H9 (cell line): ENCODE results near the gene SPATA1. TPM values are rescaled to one million over a fixed set of nuclear protein-coding genes. Genes with fewer than 3 reads are reported as not detected.

Experiments
- DNase-seq: peaks from one replicate; pipeline ENCODE4 v3.0.0-alpha.2; 2017
- H2AFZ ChIP-seq: one replicate; pipeline ENCODE4 v1.6.1; 2013; ENCODE audit warnings: mild to moderate bottlenecking, low read length, control low read depth, moderate library complexity
- H2AK5ac ChIP-seq: 2 replicates; pipeline ENCODE4 v1.6.1; 2013; ENCODE audit warnings: low read length, control low read depth, mixed read lengths; ENCODE audit not compliant: insufficient read length
- H2BK120ac ChIP-seq: one replicate; pipeline ENCODE4 v1.6.1; 2013; ENCODE audit warnings: low read depth, mild to moderate bottlenecking, low read length, control low read depth, inconsistent platforms; ENCODE audit not compliant: poor library complexity, severe bottlenecking
- H2BK12ac ChIP-seq: 2 replicates; pipeline ENCODE4 v1.6.1; 2013; ENCODE audit warnings: low read length, control low read depth, mixed read lengths, low read depth; ENCODE audit not compliant: insufficient read length
- H2BK15ac ChIP-seq: 2 replicates; pipeline ENCODE4 v1.6.1; 2013; ENCODE audit warnings: low read depth, low read length, control low read depth
- H2BK20ac ChIP-seq: one replicate; pipeline ENCODE4 v1.6.1; 2013; ENCODE audit warnings: low read depth, mild to moderate bottlenecking, low read length, control low read depth, inconsistent platforms; ENCODE audit not compliant: poor library complexity, severe bottlenecking
- H2BK5ac ChIP-seq: 2 replicates; pipeline ENCODE4 v1.6.1; 2013; ENCODE audit warnings: low read length, control low read depth, mixed read lengths; ENCODE audit not compliant: insufficient read length
- H3K14ac ChIP-seq: 2 replicates; pipeline ENCODE4 v1.6.1; 2013; ENCODE audit warnings: low read length, control low read depth; ENCODE audit not compliant: insufficient read depth
- H3K18ac ChIP-seq: 2 replicates; pipeline ENCODE4 v1.6.1; 2013; ENCODE audit warnings: low read depth, mild to moderate bottlenecking, mixed read lengths, low read length, control low read depth; ENCODE audit not compliant: insufficient read length
- H3K23ac ChIP-seq: 2 replicates; pipeline ENCODE4 v1.6.1; 2013; ENCODE audit warnings: low read length, control low read depth, mixed read lengths, low read depth; ENCODE audit not compliant: insufficient read length
- H3K23me2 ChIP-seq: 2 replicates; pipeline ENCODE4 v1.6.1; 2013; ENCODE audit warnings: low read depth, mild to moderate bottlenecking, mixed read lengths, low read length, control low read depth; ENCODE audit not compliant: insufficient read length, poor library complexity, severe bottlenecking
- H3K27ac ChIP-seq: 2 replicates; pipeline ENCODE4 v1.5.1; 2013; ENCODE audit warnings: low read length, control low read depth, mixed read lengths, low read depth; ENCODE audit not compliant: insufficient read length
- H3K27me3 ChIP-seq: 2 replicates; pipeline ENCODE4 v1.6.1; 2013; ENCODE audit warnings: low read length, control low read depth, inconsistent platforms; ENCODE audit not compliant: insufficient read depth
- H3K4ac ChIP-seq: 2 replicates; pipeline ENCODE4 v1.6.1; 2013; ENCODE audit warnings: low read depth, mild to moderate bottlenecking, control low read depth, inconsistent platforms, low read length, moderate library complexity
- H3K4me1 ChIP-seq: 2 replicates; pipeline ENCODE4 v1.6.1; 2013; ENCODE audit warnings: low read length, control low read depth, inconsistent platforms; ENCODE audit not compliant: insufficient read depth
- H3K4me2 ChIP-seq: 2 replicates; pipeline ENCODE4 v1.6.1; 2013; ENCODE audit warnings: low read length, control low read depth, mixed read lengths; ENCODE audit not compliant: insufficient read length, insufficient read depth
- H3K56ac ChIP-seq: 2 replicates; pipeline ENCODE4 v1.6.1; 2013; ENCODE audit warnings: low read depth, mild to moderate bottlenecking, mixed read lengths, low read length, control low read depth; ENCODE audit not compliant: insufficient read length
- H3K79me1 ChIP-seq: 2 replicates; pipeline ENCODE4 v1.6.1; 2013; ENCODE audit warnings: low read depth, mild to moderate bottlenecking, moderate library complexity, low read length, control low read depth, inconsistent platforms; ENCODE audit not compliant: insufficient read depth, poor library complexity, severe bottlenecking
- H3K79me2 ChIP-seq: 2 replicates; pipeline ENCODE4 v1.6.1; 2013; ENCODE audit warnings: low read length, control low read depth, inconsistent platforms; ENCODE audit not compliant: insufficient read depth
- H3K9ac ChIP-seq: 2 replicates; pipeline ENCODE4 v1.6.1; 2013; ENCODE audit warnings: low read length, control low read depth, mixed read lengths; ENCODE audit not compliant: insufficient read length; ENCODE audit errors: extremely low read depth
- H3K9me3 ChIP-seq: one replicate; pipeline ENCODE4 v1.6.1; 2013; ENCODE audit warnings: low read depth, low read length, inconsistent platforms; ENCODE audit not compliant: control insufficient read depth
- H3T11ph ChIP-seq: one replicate; pipeline ENCODE4 v1.6.1; 2013; ENCODE audit warnings: mild to moderate bottlenecking, low read length, control low read depth, inconsistent platforms
- H4K20me1 ChIP-seq: one replicate; pipeline ENCODE4 v1.6.1; 2013; ENCODE audit not compliant: control insufficient read depth, insufficient read length, insufficient read depth
- H4K5ac ChIP-seq: 2 replicates; pipeline ENCODE4 v1.6.1; 2013; ENCODE audit warnings: low read depth, mild to moderate bottlenecking, mixed read lengths, low read length, control low read depth; ENCODE audit not compliant: insufficient read length
- H4K8ac ChIP-seq: replicated peaks from 2 replicates; pipeline ENCODE4 v1.6.1; 2013; ENCODE audit warnings: low read length, control low read depth, mixed read lengths, low read depth; ENCODE audit not compliant: insufficient read length
- H4K91ac ChIP-seq: 2 replicates; pipeline ENCODE4 v1.6.1; 2013; ENCODE audit warnings: low read depth, mild to moderate bottlenecking, moderate library complexity, mixed read lengths, low read length, control low read depth; ENCODE audit not compliant: insufficient read length
- H3K27ac Mint-ChIP-seq, 3 experiments: 2 replicates in 2 of 3; 3 replicates in 1 of 3; pipeline ENCODE4 v1.8.0; 2020 to 2021; ENCODE audit warnings: mixed read lengths in 3 of 3, mild to moderate bottlenecking in 1 of 3, moderate library complexity in 1 of 3
- H3K27me3 Mint-ChIP-seq: 2 replicates; pipeline ENCODE4 v1.8.0; 2021; ENCODE audit warnings: low read depth, mild to moderate bottlenecking, moderate library complexity, mixed read lengths
- H3K36me3 Mint-ChIP-seq, 3 experiments: 2 replicates in 2 of 3; 3 replicates in 1 of 3; pipeline ENCODE4 v1.8.0; 2020 to 2021; ENCODE audit warnings: low read depth in 3 of 3, mixed read lengths in 3 of 3; ENCODE audit not compliant: insufficient read depth in 1 of 3
- H3K4me1 Mint-ChIP-seq, 2 experiments: 2 replicates each; pipeline ENCODE4 v1.8.0; 2020; ENCODE audit warnings: mixed read lengths in 2 of 2
- H3K4me3 Mint-ChIP-seq, 2 experiments: 2 replicates in 1 of 2; 3 replicates in 1 of 2; pipeline ENCODE4 v1.8.0; 2020 to 2021; ENCODE audit warnings: mild to moderate bottlenecking in 2 of 2, mixed read lengths in 2 of 2, moderate library complexity in 1 of 2
- H3K9me3 Mint-ChIP-seq, 2 experiments: 2 replicates in 1 of 2; 3 replicates in 1 of 2; pipeline ENCODE4 v1.8.0; 2020; ENCODE audit warnings: mild to moderate bottlenecking in 2 of 2, mixed read lengths in 2 of 2, moderate library complexity in 1 of 2
- CTCF ChIP-seq: fragments of 200-600 bp; sonication (generic); conservative IDR thresholded peaks from 3 replicates; pipeline ENCODE4 v1.8.0; 2021; ENCODE audit warnings: antibody characterized with exemption, mild to moderate bottlenecking
- WGBS: extraction: QIAGEN DNeasy Blood & Tissue Kit; methylation state at CpG from one replicate; pipeline ENCODE4 v1.1.7; 2013; ENCODE audit warnings: missing lambda C conversion rate, low lambda C conversion rate, mixed read lengths; ENCODE audit not compliant: insufficient read length; ENCODE audit errors: extremely low coverage; 5-methylcytosine and 5-hydroxymethylcytosine counted together
- total RNA-seq: library from RNA; stranded (reverse); gene quantifications from 2 replicates; pipeline ENCODE4 v1.2.1, GENCODE V29; 2021

Gene SPATA1
- total RNA-seq, 1 experiment from 2014 or later: not detected

GRCh38 chr1:84582802-84583587 is 76.8 kb downstream of the SPATA1 start:
- Histone ChIP-seq H3K27ac (no peak overlapping the region), H3K4ac (no peak overlapping the region), H3K18ac (no peak overlapping the region), H2BK20ac (no peak overlapping the region), H2BK120ac (no peak overlapping the region), H3T11ph (no peak overlapping the region), H3K14ac (no peak overlapping the region), H3K56ac (no peak overlapping the region), H2BK15ac (no peak overlapping the region), H3K23me2 (no peaks in the 10 kb centered on the region), H3K4me2 (no peak overlapping the region), H3K79me1 (no peaks in the 10 kb centered on the region), H3K9me3 (peaks cover 4% of the 10 kb centered on the region), H4K8ac (no peak overlapping the region), H2BK12ac (no peak overlapping the region), H3K79me2 (no peaks in the 10 kb centered on the region), H2AK5ac (no peak overlapping the region), H3K23ac (no peak overlapping the region), H2AFZ (peak overlapping the region; percentile 29), H2BK5ac (no peak overlapping the region), H4K20me1 (no peaks in the 10 kb centered on the region), H3K9ac (no peak overlapping the region), H4K5ac (no peak overlapping the region), H3K4me1 (no peaks in the 10 kb centered on the region; the same call in 1 of the 2 replicates), H3K27me3 (no peaks in the 10 kb centered on the region), H4K91ac (no peak overlapping the region)
- Mint-ChIP-seq H3K27ac (peak overlapping the region; percentile 17 to 89 (median 31); a peak in 5 of 7 replicates), H3K27me3 (no peaks in the 10 kb centered on the region), H3K4me1 (peaks cover 26 to 35% of the 10 kb centered on the region in 2 experiments), H3K4me3 (no peak overlapping the region), H3K9me3 (peaks cover 9 to 23% of the 10 kb centered on the region in 2 experiments; a peak in 4 of 5 replicates), H3K36me3 (peaks cover 3 to 22% (median 7%) of the 10 kb centered on the region in 3 experiments; a peak in 5 of 7 replicates)
- DNase-seq: peak; percentile 47
- no CpG with 5 or more reads among the region's 7 CpGs for WGBS
- no peak for TF ChIP-seq CTCF
